Retina (tissue), 1 donor: Measurements from ENCODE around the gene CADM1.
A peak's percentile ranks its signal among the peaks of the same experiment; 100 is the strongest.

ENCODE experiments used
- DNase-seq: peaks from one replicate; pipeline ENCODE4 v3.0.0-alpha.2; 2016

The CADM1 gene

DNA sequence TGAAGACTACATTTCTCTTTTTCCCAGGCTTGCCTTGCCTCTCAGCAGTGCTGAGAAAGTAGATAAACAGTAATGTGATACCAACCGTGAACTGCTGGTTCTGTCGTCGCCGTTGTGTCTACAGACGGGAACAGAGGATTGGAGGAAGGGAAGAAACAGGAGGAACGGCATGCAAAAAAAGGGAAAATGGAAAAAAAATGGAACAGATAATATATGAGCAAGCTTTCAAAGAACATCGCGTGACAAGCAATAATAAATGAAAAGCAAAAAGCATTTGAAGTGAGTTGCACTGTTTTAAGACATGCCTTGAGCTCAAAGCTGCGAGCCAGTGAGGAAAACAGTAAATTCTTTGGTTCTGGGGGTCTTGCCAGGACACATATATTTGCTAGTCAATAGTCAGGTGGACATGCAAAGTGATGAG lies 305.9 kb downstream of the CADM1 start:
- DNase-seq = no peak

- no peak for DNase-seq
Measured at GRCh38 chr11:115197433-115197832, 306.8 kb downstream of the CADM1 start.

DNA sequence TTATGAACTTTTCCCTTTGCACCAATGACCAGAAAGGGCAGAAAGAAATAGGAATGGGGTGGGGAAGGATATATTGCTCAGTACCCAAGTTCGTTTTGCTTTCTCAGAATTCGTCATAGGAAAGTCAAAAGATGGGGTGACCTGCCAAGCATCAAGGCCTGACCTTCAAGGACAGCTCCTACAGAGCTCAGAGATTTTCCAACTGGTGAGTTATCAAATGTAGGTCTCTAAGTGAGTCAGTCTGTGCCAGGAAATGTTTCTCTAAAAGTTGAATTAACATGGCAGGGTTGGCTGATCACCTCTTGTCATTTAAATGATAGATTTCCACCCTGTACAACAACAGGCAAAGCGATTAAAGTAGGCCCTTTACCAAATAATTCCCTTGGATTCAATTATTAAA lies 307.2 kb downstream of the CADM1 start:
- DNase-seq = no peak

DNA sequence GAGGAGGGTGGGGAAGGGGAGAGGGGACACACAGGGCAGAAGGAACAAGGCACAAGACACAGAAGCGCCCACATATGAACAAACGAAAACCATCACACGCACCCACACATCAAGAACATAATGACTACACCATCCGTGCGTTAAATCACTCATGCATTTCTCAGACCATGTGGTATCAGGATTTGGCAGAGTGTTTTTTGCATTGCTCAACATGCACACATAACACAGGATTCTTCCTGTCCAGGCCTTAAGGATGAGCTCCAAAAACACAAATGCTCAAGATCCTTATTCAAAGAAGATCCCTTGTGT lies 309.5 kb downstream of the CADM1 start:
- DNase-seq = no peak

DNA sequence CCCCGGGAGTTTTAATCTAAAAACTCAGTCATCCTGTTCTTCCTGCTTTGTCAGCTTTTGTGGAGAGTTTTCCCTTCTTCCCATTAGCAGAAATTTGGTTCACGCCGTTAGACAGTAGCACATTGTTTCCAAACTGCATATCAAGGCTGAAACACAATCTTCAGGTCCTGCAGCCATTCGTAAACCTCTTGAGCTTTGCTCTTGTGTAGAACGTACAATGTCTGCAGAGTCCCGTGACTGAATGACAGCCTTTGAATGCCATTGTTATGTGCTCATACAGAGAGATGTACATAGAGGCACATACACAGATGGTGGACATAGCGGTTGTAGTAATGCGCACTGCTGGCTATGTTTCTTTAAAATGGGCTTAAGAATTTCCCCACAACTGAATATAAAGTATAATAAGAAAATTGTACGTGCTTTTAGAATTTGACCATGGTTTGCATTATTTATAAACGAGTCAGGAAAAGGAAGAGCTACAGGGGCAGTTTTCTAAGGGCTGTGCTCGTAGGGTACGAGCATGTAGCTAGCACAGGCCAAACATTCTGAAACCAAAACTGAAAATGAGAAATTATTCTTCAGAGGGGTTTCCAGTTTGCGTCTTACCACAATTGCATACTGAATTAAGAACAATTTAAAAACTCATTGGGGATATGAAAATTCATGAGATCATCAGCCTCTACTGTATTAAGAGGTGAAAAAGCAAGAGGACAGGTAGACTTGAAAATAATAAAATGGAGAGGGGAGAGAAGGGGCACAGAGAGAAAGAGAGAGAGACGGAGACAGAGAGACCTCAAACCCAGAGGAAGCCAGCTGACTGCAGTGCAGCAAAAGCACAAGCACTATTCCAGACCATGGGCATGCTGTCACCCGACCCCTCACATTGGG lies 310.1 kb downstream of the CADM1 start:
- DNase-seq = no peak

- no peak for DNase-seq
Measured at GRCh38 chr11:115191761-115192160, 312.5 kb downstream of the CADM1 start.

GRCh38 chr11:115190196-115190595 lies 314.0 kb downstream of the CADM1 start:
- DNase-seq = no peak

- no peak for DNase-seq
Measured at GRCh38 chr11:115188898-115189278, 315.3 kb downstream of the CADM1 start.

DNA sequence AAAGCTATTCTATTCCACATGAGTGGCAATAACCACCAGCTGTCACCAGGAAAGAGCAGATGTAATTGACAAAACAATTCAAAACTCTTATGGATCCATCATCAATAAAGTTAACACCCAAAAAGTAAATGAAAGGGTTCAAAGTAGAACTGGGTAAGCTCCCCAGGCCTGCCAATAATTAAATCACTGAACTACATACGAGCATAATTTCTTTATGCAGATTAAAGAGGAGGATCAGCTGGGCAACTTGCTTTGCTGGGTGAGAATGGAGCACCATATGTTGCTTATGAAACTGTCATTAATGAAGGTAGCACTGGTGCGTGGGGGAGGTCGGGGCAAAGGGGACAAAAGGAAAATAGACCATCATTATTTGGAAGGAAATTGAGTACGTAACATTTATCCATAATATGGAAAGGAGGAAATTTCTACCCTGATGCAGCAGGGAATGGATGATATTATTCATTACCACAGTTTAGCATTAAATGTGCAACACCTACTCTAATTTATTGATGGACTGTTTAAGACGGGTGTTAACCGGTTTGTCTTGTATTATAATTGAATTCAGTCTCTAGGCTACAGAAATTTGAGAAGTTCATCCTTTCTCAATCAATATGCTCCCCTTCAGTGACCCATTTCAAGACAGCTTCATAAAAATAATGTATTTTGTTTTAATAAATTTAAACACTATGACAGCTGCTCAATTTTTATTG lies 315.9 kb downstream of the CADM1 start:
- no peak for DNase-seq

GRCh38 chr11:115185931-115186330 lies 318.3 kb downstream of the CADM1 start:
- DNase-seq = no peak

- DNase-seq = no peak
Measured at GRCh38 chr11:115185507-115185906, 318.7 kb downstream of the CADM1 start.

DNA sequence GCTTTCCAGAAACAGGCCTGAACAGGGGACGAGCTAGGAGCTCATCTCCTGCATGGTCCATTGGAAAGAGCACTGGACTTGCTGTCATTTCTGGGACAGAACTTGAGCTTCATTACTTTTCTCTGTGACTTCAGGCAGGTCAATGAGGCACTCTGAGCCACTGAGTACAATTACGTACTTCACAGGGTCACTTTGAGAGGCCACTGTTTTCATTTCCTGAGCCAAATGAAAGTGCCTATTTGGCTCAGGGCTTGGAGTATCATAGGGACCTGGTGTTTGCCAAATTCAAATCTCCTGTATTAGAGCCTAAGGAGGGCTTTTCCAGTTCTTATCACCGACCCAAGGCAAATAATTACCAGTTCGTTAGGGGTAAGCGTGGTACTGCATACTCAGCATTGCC lies 319.3 kb downstream of the CADM1 start:
- DNase-seq = no peak

GRCh38 chr11:115183830-115184229 lies 320.4 kb downstream of the CADM1 start:
- DNase-seq = no peak

- DNase-seq = no peak
Measured at GRCh38 chr11:115183136-115183535, 321.1 kb downstream of the CADM1 start.

DNA sequence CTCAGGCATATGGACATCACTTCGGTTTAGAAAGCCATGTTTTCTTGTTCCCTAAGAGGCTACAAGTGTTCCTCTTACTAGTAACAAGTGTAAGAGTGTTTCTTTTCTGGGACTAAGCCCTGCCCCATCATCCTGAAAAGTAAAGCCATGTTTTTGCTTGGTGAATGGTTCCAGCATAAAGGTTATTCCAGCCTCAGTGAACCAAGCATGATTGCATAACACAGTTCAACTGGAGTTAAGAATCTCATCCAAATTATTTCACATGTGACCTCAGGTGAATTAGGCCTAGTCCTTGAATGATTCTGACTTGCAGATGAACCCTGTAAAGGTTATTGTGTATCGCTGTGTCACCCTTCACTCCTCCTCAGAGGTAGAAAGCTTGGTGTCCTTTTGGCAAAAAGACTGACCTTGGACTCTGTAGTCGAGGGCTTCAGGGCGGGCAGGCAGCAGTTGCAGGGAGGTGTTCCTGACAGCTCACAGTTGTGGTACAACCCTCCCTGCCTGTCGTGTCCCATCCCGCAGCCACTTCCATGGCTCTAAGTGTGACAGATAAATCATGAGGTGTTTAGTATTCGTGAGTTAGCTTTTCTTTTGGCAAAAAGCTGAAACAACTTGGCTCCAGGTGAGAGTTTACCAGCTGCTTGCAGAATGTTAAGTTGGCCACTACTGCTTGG lies 321.8 kb downstream of the CADM1 start:
- DNase-seq = no peak

GRCh38 chr11:115181538-115181937 lies 322.7 kb downstream of the CADM1 start:
- no peak for DNase-seq

DNA sequence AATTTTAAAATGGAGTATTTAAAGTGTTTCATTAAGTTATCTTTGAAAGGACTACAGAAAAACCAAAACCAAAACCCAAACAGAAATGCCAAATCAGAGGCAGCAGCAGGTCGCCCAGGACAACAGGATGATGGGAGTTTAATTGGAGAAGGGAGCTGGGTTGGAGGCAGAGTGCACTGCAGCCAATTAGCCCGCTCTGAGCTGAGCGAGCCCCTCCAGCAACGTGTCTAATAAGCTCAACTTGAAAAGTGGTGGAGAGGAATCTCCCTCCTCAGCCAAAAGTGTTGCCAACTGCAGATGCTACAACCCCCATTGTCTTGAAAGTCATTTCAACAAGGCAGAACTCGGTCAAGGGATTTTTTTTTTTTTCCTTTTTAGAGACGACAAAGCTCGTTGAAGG lies 323.9 kb downstream of the CADM1 start:
- peak; percentile 72 for DNase-seq

DNA sequence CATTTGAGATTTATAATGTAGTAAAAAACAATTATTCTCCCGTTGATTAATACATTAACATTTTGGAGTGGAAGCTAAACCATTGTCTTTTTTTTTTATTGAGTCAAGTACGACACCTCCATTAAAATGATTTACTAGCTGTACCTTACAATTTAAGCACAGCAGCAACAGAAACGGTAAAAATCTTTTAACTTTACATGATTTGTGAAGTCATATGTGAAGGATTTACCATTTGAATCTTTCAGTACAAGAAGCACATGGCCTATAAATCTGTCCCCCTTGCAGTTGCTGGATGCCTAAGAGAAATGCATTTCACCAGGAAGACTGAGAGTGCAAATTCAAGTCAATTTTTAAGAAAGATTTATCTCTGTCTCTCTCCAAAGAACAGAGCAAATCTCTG lies 324.6 kb downstream of the CADM1 start:
- DNase-seq = no peak

DNA sequence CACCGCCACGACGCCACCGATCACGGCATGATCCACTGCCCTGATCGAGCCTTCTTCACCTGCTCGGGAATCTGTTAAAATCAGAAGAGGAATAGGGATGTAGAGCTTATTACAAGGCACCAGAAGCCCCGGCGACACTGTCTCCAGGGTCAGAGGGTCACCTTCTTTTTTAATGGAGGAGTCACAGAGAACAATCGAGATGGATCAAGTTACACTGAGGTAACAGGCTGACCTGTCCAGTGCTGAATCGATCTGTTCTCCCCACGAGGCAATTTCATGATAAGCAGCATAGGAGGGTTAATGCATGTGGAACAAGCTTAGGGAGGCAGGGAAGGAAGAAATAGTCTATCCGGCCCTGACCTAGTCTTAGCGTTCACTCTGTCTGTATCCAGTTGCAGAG lies 325.5 kb downstream of the CADM1 start:
- DNase-seq = no peak

GRCh38 chr11:115173136-115173535 lies 331.1 kb downstream of the CADM1 start:
- no peak for DNase-seq

GRCh38 chr11:115170133-115170815 lies 333.9 kb downstream of the CADM1 start:
- peak; percentile 53 for DNase-seq

GRCh38 chr11:115169251-115169650 lies 335.0 kb downstream of the CADM1 start:
- no peak for DNase-seq

DNA sequence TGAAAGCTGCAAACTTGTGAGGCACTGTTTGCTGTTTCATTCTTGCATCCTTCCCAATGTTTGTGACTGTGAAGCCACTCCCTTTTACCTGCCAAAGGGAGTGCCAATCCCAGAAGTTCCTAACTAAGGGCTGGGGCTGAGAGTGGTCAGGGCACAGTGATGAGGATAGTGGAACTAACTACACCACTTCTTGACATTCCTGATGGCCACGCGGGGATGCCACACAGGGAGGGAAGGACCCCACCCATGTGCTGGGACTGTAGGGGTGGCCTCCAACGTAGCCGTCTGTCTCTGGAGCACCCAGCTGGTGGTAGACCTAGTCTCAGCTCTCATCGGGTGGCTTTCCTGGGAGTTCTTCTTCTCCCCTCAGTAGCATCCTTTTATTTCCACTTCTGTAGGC lies 335.5 kb downstream of the CADM1 start:
- no peak for DNase-seq
